Ectodermal cell (in vitro differentiated cells): ENCODE data around the gene SYF2.

Experiments used
- H3K27ac ChIP-seq: 2 replicates; pipeline ENCODE4 v1.7.0; 2013; ENCODE audit warnings: mild to moderate bottlenecking, low read depth, low read length; ENCODE audit not compliant: insufficient read depth, poor library complexity, severe bottlenecking
- H3K27me3 ChIP-seq: 2 replicates; pipeline ENCODE4 v1.7.0; 2013; ENCODE audit warnings: mild to moderate bottlenecking, low read length; ENCODE audit not compliant: insufficient read depth, control insufficient read depth, poor library complexity, severe bottlenecking
- H3K36me3 ChIP-seq: one replicate; pipeline ENCODE4 v1.7.0; 2013; ENCODE audit warnings: low read length; ENCODE audit not compliant: control insufficient read depth, insufficient read depth
- H3K4me1 ChIP-seq: one replicate; pipeline ENCODE4 v1.7.0; 2013; ENCODE audit warnings: low read length; ENCODE audit not compliant: control insufficient read depth, insufficient read depth
- H3K4me3 ChIP-seq: 2 replicates; pipeline ENCODE4 v1.7.0; 2013; ENCODE audit warnings: low read depth, low read length, control low read depth; ENCODE audit not compliant: insufficient read depth
- H3K9me3 ChIP-seq: 2 replicates; pipeline ENCODE4 v1.7.0; 2013; ENCODE audit warnings: mild to moderate bottlenecking, low read length, moderate library complexity; ENCODE audit not compliant: control insufficient read depth
- WGBS, 2 experiments: methylation state at CpG; one replicate each; pipeline ENCODE4 v1.1.7; 2013; ENCODE audit warnings: missing lambda C conversion rate in 2 of 2; 5-methylcytosine and 5-hydroxymethylcytosine counted together

SYF2 gene

DNA sequence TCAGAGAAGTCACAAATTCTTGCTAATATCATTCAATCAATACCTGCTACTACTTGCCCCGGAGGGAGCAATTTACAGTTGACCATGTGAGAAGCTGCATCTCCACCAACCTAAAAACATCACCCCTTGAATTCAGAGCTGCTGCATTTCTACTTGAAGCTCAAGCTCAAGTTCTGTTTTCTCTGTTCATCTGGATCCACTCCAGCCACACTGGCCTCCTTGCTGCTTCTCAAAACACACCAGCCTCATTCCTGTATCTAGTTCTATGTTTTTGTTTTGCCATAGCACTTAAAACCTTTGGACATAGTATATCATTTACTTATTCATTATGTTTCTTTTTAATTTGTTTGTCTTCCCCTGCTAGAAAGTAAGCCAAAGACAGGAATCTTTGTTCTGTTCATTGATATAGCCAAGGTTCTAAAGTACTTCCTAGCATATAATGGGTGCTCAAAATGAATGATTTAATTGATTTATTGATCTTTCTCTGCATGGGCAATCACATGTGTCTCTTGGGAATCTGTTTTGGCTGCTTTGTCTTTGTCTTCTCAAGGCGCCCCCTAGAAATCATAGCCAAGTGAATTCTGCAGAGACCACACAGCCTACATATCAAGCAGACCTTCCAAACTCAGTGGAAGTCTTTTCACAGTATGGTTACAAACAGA, 23.6 kb downstream of the SYF2 start:
- H3K4me1 ChIP-seq, result no peaks in the 10 kb centered on the region
- 80 to 83% methylated on average over 2 of the region's 2 CpGs for WGBS, 2 experiments

DNA sequence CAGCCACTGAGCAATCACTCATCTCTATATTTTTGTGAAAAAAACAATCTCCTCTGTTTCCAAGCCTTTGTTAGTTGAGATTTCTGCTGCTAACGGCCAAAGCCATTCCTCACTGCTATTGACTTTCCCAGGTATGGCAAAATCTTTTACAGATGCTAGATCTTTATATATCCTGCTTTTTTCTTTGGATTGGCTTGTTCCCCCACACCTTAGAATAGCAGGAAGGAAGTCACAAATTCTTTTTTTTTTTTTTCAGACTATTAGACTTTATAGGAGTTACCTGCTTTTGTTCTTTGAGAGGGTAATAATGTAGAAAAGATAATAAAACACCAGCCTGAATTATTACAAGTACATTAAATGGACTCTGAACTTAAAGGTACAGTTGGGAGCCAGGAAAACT, 24.2 kb downstream of the SYF2 start:
- 76 to 77% methylated on average over 1 of the region's 1 CpG for WGBS, 2 experiments
- Histone ChIP-seq H3K4me3 (no peak overlapping the region), H3K27ac (no peak overlapping the region)

More for the DNA sequence above, 23.6 kb downstream of the SYF2 start:
- H3K9me3 ChIP-seq, result no peaks in the 10 kb centered on the region
- no peak overlapping the region for H3K27ac ChIP-seq
- no peaks in the 10 kb centered on the region for H3K36me3 ChIP-seq
- H3K4me3 ChIP-seq, result no peak overlapping the region
- H3K27me3 ChIP-seq, result no peaks in the 10 kb centered on the region

DNA sequence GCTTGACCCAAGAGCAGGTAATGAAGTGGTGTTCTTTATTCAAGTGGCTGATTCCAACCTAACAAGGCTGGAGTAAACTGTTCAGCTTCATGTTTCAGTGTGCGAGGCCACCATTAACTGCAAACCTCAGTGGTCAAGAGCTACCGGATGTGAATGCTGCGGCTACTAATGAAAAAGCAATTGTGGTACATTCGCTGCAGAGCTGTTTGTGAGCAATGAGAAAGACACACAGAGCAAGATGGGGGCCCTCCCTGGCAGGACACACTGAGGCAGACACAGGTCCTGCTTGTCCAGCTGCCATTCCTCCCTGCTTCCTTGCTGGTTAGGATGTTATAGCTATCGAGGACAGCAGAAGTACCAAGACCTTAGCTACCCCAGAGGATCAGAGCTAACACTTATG, 26.1 kb downstream of the SYF2 start:
- Histone ChIP-seq H3K4me3 (no peak overlapping the region), H3K36me3 (no peaks in the 10 kb centered on the region), H3K4me1 (no peaks in the 10 kb centered on the region), H3K27ac (no peak overlapping the region), H3K9me3 (no peaks in the 10 kb centered on the region), H3K27me3 (no peaks in the 10 kb centered on the region)
- 93% methylated on average over 5 of the region's 5 CpGs for WGBS, 2 experiments

More for the DNA sequence above, 24.2 kb downstream of the SYF2 start:
- no peaks in the 10 kb centered on the region for H3K4me1 ChIP-seq
- H3K9me3 ChIP-seq, result no peaks in the 10 kb centered on the region
- no peaks in the 10 kb centered on the region for H3K36me3 ChIP-seq
- no peaks in the 10 kb centered on the region for H3K27me3 ChIP-seq

DNA sequence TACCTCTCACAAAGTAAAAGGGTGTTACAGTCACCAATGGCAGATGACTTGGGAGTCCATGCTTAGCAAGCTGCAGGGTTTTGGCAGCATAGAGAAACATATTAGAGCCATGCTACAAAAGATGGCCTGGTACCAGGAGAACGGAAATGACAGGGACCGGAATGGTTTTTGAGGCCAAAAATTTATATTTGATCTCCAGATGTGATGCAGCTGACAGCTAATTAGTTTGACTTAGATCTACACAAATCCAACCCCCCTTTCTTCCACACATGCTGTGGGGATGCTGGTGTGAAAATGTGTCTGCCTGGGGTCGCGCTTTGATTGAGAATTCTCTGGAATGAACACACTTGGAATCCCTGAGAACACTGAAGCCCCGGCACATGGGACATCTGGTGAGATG, 26.5 kb downstream of the SYF2 start:
- no peaks in the 10 kb centered on the region for H3K27me3 ChIP-seq
- no peaks in the 10 kb centered on the region for H3K9me3 ChIP-seq
- no peak overlapping the region for H3K4me3 ChIP-seq
- H3K27ac ChIP-seq, result no peak overlapping the region
- no peaks in the 10 kb centered on the region for H3K4me1 ChIP-seq
- no peaks in the 10 kb centered on the region for H3K36me3 ChIP-seq
- WGBS, 2 experiments, result 94 to 98% methylated on average over 5 of the region's 5 CpGs

DNA sequence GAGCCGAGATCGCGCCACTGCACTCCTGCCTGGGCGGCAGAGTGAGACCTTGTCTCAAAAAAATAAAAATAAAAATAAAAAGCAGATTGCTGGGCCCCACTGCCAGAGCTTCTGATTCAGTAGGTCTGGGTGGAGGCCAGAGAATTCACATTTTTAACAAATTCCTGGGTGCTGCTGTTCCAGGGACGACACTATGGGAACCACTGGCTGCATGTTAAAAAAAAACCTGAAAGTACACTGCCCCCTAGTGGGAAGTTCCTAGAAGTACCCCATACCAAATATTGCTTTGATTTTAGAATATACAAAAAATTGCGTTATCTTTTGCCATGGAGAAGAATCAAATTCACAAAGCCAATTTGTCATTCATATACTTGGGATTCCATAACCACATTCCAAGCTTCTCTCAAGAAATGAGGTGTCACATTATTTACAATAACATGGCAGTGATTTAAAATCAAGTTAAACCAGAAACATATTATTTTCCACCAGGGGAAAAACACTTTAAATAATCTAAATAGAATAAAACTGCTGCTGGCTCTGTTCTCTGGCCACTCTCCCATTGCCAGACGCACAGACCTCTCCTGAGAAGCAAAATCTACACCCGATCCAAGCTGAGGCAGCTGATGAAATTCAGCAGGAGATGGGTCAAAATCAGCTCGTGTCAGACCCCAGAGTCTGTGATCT, 27.4 kb downstream of the SYF2 start:
- H3K27me3 ChIP-seq, result no peaks in the 10 kb centered on the region
- WGBS, 2 experiments, result 66 to 76% methylated on average over 9 of the region's 9 CpGs
- no peaks in the 10 kb centered on the region for H3K9me3 ChIP-seq
- H3K4me3 ChIP-seq, result no peak overlapping the region
- peaks cover 5% of the 10 kb centered on the region for H3K4me1 ChIP-seq
- no peaks in the 10 kb centered on the region for H3K36me3 ChIP-seq
- no peak overlapping the region for H3K27ac ChIP-seq

DNA sequence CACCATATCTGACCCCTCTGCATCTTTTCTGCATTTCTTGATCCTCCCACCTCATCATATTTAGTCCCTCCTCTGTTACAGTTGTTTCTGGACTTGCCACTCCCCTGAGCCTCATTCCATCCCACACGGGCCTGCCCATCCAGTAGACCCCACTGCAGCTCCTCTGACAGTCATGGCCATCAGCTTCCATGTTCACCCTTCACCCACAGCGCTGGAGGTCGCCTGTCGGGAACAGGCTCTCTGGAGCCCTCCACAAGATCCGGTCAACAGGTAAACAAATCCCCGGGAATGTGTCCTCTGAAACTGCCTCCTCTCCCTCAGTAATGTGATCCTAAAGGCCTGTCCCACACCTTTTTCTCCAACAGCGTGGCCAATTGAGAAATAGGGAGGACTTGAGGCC, 31.3 kb downstream of the SYF2 start:
- Histone ChIP-seq H3K36me3 (no peaks in the 10 kb centered on the region), H3K9me3 (no peaks in the 10 kb centered on the region), H3K4me1 (peaks cover 33% of the 10 kb centered on the region), H3K27ac (no peak overlapping the region), H3K27me3 (no peaks in the 10 kb centered on the region), H3K4me3 (no peak overlapping the region)
- WGBS, 2 experiments, result 92 to 93% methylated on average over 7 of the region's 7 CpGs

DNA sequence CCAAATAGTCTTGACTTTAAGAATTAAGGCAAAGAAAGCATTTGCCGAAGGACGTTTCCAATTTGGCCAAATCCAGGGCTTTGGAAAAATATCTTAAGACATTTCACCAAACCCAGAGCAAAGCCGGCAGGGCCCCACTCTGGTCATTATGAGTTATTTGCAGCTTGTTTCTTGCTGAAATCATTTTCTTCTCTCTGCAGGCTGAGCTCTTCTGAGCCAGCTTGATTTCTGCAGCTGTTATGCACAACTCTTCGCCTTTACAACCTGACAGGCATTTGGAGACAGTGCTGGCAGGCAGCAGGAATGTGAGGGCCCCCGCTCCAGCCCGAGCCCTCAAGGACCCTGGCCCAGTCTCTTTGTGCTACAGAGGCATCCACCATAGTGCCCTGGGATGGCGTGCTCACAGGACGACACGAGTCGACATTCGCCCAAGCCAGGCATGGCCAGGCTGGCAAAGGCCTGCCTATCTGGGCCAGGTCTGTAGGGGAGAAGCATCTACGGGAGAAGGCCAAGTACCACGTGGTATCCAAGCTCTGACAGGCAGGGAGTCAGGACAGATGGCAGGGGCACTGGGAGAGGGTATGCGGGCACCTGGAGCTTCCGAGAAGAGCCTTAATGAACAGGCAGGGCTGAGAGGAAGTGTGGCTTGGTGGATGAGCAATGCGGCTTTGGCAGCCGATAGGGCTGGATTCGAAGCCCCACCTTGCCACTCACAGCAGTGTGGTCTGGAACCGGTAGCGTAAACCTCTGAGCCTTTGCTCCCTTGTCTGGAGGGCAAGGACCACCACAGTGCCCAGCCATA, 32.3 kb downstream of the SYF2 start:
- no peaks in the 10 kb centered on the region for H3K36me3 ChIP-seq
- peaks cover 33% of the 10 kb centered on the region for H3K4me1 ChIP-seq
- H3K27ac ChIP-seq, result no peak overlapping the region
- H3K27me3 ChIP-seq, result no peaks in the 10 kb centered on the region
- WGBS, 2 experiments, result 90% methylated on average over 20 of the region's 20 CpGs
- H3K9me3 ChIP-seq, result no peaks in the 10 kb centered on the region
- no peak overlapping the region for H3K4me3 ChIP-seq

DNA sequence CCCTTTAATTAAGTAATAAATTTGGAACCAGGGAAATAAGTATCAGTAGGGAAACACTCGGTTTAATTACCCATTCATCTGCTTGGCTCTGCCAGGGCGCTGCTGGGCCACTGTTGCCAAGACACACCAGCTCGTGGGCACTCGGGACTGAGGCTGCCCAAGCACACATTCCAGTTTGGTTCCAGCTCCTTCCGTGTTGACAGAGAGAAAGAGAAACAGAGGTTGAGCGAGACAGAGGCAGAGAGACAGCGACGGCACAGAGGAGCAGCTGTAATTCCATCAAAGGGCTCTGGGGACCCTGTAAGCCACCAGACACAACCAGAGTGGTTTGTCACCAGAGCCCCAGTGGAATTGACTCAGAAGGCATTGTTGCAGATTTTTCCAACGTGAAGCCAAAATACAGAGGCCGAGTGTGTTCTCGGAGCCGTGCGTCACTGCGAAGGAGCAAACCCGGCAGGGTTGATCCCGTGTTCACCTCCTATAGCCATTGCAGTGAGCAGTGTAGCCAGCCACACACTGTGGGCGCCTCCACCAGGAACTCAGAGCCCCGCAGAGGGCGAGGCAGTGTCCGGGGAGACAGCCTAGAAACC, 33.5 kb downstream of the SYF2 start:
- Histone ChIP-seq H3K36me3 (no peaks in the 10 kb centered on the region), H3K4me1 (peaks cover 36% of the 10 kb centered on the region), H3K4me3 (no peak overlapping the region), H3K27me3 (no peaks in the 10 kb centered on the region), H3K27ac (no peak overlapping the region), H3K9me3 (no peaks in the 10 kb centered on the region)
- 87 to 88% methylated on average over 20 of the region's 20 CpGs for WGBS, 2 experiments

DNA sequence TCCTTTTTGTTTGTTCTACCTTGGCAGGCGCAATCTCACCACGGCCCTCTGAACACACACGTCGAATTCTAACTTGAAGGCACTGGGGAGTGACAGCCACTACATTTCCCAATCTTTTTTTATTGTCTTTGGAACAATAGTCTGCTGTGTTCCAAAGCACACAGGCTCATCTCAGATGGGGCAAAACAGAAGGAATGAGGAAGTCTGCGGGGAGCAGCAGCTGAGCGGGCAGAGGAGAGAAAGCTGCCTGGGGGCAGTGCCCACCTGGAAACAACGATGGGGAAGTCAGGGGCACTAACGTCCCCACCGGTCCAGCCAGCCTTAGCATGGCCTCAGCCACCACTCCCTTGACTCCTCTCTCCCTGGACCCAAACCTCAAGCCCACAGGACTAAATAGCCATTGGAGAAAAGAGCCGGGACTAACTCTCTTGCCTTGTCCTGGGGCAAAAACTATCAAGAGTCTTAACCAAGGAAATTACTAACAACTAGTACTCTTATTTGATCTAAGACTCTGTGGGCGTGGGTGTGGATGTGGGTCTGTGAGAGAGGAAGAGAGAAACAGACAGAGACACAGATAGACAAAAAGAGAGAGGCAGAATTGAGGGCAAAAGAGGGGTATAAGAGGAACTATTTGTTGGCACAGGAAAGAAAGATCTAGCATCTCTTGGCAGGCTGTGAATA, 34.2 kb downstream of the SYF2 start:
- no peaks in the 10 kb centered on the region for H3K27me3 ChIP-seq
- 72% methylated on average over 11 of the region's 11 CpGs for WGBS, 2 experiments
- H3K9me3 ChIP-seq, result no peaks in the 10 kb centered on the region
- H3K4me3 ChIP-seq, result no peak overlapping the region
- H3K4me1 ChIP-seq, result peaks cover 39% of the 10 kb centered on the region
- H3K36me3 ChIP-seq, result no peaks in the 10 kb centered on the region
- H3K27ac ChIP-seq, result no peak overlapping the region
